ENCODE data around the gene KIAA0232. TPM values are rescaled to one million over a fixed set of nuclear protein-coding genes. Genes with fewer than 3 reads are reported as not detected.

The KIAA0232 gene
- total and polyA plus RNA-seq, 10 of the 15 experiments (the other 5 are each of a cell fraction or from before 2014, with no cell fraction given): 2.8 to 15.1 (median 10.8) TPM

- TF ChIP-seq ZNF687 (IDR thresholded peaks at IDR 0.05): peak; percentile 73
- no peak for TF ChIP-seq ZNF622 (IDR thresholded peaks at IDR 0.05)
- TF ChIP-seq ZBTB4 (CRISPR knock-in tag; IDR thresholded peaks at IDR 0.05): no peak
- TF ChIP-seq MXI1 (IDR thresholded peaks at IDR 0.05; ENCODE audit: low read depth, low read length): peak; percentile 53
- TF ChIP-seq E2F4 (IDR thresholded peaks at IDR 0.05; ENCODE audit: low read depth, low read length): no peak
- no peak for TF ChIP-seq NR2C1 (IDR thresholded peaks at IDR 0.05)
- TF ChIP-seq ZNF592 (IDR thresholded peaks at IDR 0.05): peak; percentile 76; the same call in 1 of the 2 replicates
- TF ChIP-seq HDGF (IDR thresholded peaks at IDR 0.05): no peak
- TF ChIP-seq RBBP5 (conservative IDR thresholded peaks at IDR 0.05): no peak; the same call in 1 of the 2 replicates
- TF ChIP-seq ZBTB40 (IDR thresholded peaks at IDR 0.05; ENCODE audit: borderline replicate concordance): 0 out of 2 replicates have a peak, but pooled peaks have one; percentile 11
Measured at GRCh38 chr4:6855692-6856297, 73.3 kb downstream of the KIAA0232 start (continued).

All from GM12878 (cell line).